NCI-H1930 (cell line): ENCODE measurements around the gene GOLGB1.
"Not testable (repeated sequence)": the region's sequence is repeated elsewhere in the genome, so short reads cannot be mapped to it uniquely, and the experiment has no call there.

Experiments used
- DNase-seq, 2 experiments: peaks; one replicate each; lab custom pipeline; 2025; lab: John Stamatoyannopoulos, UW

GOLGB1 gene

DNA sequence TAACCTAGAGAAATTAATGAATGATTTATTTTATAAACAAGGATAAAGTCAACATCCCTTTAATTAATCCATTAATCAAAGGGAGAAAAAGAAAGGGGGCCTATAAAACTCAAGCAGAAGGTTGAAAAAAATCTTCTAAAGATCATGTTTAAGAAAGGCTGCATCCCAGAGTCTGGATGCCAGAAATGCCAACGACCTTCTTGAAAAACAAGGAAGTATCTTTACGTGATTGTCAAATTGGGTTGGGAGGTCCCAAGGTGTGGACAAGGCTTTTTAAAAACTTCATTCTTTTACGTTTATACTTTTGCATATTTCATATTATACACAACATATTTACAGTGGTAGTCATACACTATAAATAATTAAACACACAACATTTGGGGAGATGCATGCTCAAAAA lies 1.6 kb downstream of the GOLGB1 start:
- DNase-seq: no peak

DNA sequence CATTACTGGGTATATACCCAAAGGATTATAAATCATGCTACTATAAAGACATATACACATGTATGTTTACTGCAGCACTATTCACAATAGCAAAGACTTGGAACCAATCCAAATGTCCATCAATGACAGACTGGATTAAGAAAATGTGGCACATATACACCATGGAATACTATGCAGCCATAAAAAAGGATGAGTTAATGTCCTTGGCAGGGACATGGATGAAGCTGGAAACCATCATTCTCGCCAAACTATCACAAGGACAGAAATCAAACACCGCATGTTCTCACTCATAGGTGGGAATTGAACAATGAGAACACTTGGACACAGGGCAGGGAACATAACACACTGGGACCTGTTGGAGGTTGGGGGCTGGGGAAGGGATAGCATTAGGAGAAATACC lies 6.4 kb downstream of the GOLGB1 start:
- DNase-seq: not testable (repeated sequence)

DNA sequence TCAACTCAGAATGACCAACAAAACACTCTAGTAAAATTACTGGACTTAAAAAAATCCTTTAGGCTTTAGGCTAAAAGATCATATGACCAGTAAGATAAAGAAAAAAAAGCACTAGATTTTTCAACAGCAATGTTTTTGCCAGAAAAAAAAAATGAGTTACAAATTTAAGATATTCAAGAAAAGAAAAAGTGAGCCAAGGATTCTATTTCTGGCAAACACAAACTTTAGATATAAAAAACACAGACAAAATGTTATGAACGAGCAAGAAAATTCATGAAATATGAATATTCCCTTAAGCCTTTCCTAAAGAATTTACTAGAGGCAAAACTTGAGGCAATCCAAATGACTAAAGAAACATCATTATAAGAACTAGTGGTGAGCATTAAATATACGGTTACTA lies 8.6 kb downstream of the GOLGB1 start:
- no peak for DNase-seq

DNA sequence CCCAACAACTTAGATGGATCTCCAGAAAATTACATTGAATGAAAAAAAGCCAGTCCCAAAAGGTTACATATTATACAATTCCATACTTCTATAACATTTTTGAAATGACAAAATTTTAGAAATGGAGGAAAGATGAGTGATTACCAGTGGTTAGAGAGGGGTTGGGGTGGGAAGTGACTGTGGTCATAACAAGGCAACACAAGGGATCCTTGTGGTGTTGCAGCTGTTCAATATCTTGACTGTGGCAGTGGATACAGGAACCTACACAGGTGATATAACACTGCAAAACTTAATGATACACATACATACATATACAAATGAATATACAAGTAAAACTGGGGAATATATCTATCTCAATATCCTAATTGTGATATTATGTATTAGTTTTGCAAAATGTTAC lies 9.6 kb downstream of the GOLGB1 start:
- DNase-seq: no peak

DNA sequence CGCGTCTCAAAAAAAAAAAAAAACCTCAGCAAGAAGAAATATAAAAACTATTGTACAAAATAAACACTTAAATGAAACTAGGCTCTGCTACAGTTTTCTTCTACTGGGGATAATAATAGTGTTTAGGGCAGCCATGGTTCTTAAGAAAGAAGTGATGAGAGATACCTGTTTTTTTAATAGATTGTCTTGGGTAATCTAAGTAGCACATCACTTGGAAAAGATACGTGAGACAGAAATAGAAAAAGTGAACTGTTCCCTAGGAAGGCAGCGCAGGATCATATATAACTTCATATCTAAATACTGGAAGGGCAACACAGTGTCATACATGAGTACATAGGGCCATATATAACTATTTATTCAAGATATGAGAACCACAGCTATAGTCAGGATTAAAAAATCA lies 11.9 kb downstream of the GOLGB1 start:
- no peak for DNase-seq

DNA sequence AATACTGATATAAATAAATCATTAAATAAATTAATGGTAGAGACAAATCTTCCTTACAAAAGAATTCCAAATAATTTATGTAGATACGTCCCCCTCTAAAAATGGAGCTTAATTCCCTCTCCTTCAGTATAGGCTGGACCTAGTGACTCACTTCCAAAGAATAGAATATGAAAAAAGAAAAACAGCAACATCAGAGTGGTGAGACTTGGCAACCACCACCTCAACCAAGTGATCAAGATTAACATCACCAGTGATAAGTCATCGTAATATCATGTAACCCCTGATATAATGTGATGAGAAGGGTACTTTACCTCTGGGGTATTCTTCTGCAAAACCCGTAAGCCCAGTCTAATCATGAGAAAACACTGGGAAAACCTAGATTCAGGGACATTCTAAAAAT lies 13.4 kb downstream of the GOLGB1 start:
- no peak for DNase-seq

DNA sequence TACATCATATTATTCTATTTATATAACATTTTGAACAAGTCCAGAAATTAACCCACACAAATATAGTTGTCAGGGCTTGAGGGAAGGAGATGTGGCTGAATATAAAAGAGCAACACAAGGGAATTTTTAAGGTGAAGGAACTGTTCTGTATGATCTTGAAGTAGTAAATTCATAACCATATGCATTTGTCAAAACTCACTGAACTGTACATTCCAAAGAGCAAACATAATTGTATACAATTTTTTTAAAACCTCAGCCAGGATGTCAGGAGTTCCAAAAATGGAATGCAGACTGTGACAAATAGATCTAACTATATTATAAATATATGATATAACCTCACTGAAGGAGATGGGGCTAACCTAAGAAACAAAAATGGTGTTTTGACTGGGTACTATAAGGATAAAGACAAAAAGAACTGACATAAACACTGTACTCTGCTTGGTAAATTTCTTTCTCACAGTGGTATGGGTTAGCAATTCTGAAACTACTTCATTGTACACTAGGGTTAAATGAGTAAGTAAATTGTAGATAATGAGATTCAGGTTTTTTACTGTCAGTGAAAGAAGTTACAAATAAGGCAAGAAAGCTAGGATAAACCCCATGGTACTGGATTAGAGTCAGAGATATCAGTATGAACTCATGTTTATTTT lies 14.4 kb downstream of the GOLGB1 start:
- no peak for DNase-seq

DNA sequence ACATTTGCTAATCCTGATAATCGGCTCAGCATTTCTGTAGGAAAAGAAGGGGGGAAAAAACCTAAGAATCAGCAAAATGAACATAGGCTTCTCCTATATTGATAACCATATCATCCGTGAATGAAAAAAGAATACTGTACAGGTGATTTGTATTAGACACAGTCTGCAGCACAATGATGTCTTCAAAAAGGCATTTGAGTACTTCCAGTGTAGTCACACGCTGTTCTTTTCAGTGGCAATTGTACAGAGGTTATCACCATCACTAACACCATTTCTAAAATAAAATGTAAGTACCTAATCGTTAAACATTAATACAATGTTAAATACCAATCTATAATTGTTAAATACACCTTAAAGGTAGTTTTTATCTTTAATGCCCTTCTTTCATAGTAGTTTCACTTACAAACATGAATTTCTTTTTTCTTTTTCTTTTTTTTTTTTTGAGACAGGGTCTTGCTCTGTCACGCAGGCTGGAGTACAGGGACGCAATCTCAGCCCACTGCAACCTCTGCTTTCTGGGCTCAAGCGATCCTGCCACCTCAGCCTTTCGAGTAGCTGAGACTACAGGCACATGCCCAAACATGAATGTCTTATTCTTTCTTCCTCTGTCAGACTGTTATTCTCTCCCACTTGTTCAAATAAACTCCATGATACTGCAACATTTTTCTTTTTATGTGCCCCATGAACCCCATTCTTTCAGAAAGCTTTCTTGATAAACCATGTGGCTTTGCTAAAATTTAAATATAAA lies 18.4 kb downstream of the GOLGB1 start:
- no peak for DNase-seq

DNA sequence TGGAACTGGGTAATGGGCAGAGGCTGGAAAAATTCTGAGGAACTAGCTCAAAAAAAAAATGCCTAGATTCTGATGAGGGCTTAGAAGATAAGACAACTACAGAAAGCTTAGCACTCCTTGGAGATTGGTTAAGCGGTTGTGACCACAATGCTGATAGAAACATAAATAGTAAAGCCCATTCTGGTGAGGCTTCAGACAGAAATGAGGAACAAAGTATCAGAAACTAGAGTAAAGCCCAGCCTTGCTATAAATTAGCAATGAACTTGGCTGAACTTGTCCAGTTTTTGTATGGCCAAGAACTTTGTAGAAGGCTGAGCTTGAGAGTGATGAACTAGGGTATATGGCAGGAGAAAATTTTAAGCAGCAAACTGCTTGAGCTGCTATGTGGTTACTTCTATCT lies 25.4 kb downstream of the GOLGB1 start:
- no peak for DNase-seq

DNA sequence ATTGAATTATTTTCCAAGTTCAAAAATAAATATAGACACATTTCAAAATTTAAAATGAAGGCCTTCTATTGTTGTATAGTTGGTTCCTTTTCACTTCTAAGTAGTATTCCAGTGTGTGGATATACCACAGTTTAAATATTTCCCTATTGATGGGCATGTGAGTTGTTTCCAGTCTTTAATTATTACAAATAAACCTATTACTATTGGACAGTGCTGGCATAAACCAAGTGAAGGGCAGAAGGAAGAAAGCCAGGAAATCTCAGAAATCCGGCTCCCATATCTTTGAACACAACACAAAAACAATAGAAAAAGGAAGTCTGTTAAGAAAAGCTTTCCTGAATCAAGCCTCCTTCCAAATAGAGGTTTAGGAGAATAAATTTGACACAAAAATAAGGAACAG lies 26.1 kb downstream of the GOLGB1 start:
- no peak for DNase-seq

DNA sequence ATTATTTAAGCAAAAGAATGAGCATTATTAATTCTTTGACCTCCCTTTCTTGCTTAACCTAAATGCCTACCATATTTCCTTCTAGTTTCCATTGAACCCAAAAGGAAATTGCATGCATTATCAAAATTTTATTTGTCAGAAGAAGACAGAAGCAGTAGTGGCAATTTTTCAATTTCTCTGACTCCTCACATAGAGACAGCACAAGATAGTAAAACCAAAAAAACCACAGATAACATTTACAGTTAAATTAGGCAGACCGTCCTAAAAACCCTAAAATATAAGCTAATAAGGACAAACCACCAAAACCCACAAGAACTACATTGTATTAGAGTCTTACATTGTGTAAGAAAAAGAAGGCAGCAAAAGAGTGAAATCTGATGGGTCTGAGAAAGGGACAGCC lies 27.1 kb downstream of the GOLGB1 start:
- DNase-seq: no peak

DNA sequence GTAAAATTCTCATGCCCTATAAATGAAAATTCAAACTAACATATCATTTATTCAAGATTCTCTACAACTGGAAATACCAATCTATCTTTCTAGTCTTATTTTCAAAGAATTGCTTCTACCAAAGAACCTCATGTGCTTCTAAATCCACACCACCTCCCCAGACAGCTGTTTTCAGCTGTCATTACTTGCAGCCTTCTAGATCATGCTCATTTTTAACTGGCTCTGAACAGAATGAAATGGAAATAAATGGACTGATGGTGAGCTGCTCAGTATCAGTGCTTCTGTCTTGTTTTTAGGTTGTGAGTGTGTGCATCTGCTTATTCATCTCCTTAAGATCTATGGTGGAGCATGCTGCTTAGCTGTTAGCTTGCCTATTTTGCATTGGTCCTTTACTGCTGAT lies 29.4 kb downstream of the GOLGB1 start:
- DNase-seq: no peak

DNA sequence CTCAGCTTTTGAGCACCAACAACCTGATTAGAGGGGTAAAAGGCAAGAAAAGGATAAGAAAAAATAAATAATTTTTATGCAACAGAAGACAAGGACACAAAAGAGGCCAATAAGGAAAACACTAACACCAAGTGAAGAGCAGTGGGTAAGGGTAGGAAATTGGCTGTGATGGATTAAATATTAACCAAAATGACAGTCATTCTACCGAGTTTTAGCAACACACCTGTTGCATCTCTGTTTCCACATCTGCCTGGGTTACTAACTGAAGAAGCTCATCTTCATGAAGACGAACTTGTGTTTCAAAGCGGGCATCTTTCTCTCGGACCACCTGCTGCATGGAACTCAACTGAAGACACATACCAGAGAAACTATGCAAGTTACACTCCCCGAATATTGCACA lies 30.1 kb downstream of the GOLGB1 start:
- no peak for DNase-seq

DNA sequence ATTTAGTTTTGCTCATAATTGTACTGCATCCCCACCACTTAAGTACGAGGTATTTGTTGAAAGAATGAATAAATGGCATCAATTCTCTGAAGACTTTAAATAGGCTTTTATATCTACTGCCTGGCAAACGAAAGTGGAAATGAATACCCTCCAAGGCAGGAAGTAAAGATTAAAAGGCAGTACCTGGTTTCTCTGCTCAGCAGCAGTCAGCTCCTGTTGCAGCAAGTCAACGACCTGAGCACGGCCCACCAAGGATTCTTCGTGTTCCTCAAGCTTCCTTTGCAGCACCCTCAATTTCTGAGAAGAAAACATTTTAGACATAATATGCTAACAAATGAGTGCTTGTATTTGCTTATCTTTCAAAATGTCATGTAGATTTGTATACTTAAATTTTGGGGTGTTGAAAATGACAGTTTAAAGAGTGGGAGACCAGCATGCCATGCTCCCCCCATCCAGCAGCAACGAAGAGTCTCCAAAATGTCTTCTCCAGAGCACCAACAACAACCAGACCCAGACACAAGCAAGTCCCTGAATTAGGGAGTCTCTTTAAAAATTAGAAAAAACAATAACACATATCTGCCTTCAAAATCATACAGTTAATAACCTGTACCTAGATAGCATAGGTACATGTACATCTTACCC lies 31.2 kb downstream of the GOLGB1 start:
- DNase-seq: no peak

DNA sequence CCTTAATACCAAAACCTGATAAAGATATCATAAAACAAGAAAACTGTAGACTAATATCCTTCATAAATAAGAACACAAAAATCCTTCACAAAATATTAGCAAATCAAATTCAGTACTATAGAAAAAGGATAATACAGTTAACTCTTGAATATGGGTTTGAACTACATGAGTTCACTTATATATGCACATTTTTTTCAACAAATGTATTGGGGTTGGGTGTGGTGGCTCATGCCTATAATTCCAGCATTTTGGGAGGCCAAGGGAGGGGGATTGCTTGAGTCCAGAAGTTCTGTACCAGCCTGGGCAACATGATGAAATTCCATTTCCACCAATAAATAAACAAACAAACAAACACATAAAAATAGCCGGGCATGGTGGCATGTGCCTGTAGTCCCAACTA lies 39.2 kb downstream of the GOLGB1 start:
- DNase-seq: no peak

DNA sequence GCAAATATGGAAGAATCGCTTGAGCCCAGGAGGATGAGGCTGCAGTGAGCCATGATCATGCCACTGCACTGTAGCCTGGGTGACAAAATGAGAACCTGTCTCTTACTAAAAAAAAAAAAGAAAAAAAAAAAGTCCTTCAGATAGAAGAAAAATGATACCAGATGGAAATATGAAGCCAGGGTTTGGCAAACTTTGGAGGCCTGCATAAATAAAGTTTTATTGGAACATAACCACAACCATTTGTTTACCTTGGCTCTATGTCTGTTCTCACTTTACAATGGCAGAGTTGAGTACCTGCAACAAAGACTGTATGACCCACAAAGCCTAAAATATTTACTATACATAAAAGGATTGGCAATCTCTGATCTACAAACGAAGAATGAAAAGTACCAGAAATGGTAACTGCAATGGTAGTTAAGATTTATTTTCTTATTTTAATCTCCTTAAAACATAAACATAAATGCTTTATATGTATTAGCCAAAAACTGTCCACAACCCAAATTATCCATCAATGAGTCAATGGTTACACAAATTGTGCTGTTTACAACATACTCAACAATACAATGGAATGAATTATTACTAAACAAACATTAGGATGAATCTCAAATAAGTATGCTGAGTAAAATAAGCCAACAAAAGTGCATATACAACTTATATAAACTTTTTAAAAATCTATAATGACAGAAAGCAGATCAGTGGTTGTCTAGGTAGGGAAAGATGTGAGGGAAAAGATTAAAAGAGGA lies 41.8 kb downstream of the GOLGB1 start:
- DNase-seq: peak in 1 of 2 experiments; percentile 5

DNA sequence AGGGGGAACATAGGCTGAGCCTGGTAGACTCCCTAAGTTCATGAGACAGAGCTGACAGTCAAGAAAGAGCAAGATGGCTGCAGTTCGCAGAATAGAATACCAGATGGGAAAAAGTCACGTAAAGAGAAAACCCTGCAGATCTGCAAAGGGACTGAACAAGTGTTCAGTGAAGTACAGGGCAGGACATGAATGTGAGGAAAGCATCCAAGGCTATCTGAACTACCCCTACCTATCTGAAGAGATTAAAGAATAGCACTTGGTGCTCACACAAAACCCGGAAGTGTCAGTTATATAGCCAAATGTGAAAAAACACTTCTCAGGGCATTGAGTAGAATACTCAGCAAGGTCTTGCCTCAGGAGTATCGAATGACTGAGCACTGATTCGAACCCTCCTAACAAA lies 44.0 kb downstream of the GOLGB1 start:
- DNase-seq: no peak

DNA sequence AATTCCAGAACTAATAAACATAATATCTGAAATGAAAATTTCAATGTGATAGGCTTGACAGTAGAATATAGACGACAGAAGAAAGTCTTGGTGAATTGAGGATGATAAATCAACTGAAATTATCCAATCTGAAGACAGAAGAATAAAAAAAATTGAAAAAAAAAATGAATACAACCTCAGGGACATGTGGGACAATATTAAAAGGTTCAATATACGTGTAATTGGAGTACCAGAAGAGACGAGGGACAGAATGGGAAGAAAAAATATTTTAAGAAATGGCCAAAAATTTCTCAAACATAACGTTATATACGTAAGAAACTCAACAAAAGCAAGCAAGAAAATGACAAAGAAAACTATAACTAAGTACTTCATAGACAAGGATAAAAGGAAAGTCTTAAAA lies 45.6 kb downstream of the GOLGB1 start:
- DNase-seq: no peak

DNA sequence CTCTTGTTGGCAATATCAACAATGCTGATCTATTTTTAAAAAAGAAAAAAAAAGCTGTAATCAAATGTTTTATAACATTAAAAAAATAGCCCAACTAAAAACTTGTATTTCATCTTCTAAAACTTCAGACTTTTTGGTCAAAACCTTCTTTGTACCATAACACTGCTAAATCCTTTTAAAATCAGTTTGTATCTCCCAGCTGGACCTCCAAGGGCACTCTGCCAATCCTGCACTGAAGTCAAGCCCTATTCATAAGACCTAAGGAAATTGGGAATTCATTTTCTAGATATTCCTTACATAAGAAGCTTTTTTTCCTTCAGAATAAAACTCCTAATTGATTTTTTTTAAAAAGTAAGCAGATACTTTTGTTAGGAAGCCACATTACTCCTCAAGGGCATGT lies 50.6 kb downstream of the GOLGB1 start:
- DNase-seq: no peak

DNA sequence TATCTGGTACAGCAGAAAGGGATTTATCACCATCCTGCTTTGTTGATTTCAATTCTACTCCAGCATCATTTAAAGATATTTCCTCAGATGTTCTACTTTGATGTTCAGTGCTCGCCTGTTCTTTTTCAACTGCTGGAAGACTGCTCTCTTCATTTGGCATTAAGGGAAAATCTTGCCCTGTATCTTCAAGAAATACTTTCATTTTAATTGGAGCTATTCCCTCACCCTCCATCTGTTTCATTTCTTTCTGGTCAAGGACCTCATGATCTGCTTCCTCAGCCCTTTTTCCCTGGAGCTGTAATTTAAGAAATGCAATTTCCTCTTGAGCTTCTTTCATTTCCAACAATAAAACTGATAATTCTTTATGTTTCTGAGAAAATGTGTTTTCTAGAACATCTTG lies 51.1 kb downstream of the GOLGB1 start:
- no peak for DNase-seq

DNA sequence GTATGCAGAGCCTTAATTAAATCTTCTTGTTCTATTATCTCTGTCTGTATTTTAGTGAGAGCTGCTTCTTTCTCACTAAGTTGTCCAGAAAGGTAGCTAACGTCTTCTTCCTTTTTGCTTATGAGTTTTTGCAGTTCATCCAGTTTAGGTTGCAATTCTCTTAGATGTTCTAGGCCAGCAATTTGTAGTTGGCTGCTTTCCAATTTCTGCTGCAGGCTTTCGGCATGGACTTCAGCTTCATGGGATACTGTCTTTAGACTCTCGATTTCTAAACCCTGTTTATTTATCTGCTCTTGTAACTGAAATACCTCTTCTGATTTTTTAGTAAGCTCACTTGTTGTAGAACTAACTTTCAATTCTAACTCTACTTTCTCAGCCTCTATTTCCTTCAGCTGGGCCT lies 53.4 kb downstream of the GOLGB1 start:
- DNase-seq: no peak

DNA sequence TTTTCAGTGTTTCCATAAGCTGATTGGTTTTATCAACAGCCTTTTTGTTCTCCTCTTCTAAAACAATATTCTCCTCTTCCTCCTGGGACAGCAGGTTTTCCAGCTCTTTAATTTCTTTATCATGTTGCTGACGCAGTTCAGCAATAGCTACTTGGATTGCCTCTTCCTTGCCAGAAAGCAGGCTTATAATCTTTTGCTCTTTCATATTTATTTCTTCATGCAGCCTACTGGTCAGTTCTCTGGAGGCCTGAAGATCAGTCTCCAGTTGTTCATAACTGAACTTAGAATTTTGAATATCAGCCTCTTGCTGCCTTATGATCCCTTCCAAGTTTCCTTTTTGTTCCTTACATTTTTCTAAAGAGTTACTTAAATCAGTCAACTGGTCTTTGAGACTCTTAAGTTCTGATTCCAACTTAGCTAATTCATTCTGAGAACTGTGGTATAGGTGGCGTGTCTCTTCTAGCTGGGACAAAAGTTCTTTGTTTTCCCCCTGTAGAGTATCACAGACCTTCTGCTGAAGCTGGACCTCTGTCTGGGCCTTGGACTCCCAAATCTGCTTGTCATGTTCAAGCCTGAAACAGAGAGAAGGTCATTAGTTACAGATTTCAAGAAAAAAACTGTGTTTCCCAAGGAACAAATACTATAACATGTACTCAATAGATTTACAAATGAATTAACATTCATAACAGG lies 57.4 kb downstream of the GOLGB1 start:
- no peak for DNase-seq
